ENCODE data around the gene PANK2. TPM values are rescaled to one million over a fixed set of nuclear protein-coding genes. Genes with fewer than 3 reads are reported as not detected.

The PANK2 gene
- total and polyA plus RNA-seq, 2 experiments from 2014 or later, result 36.1 to 72.0 TPM

DNA sequence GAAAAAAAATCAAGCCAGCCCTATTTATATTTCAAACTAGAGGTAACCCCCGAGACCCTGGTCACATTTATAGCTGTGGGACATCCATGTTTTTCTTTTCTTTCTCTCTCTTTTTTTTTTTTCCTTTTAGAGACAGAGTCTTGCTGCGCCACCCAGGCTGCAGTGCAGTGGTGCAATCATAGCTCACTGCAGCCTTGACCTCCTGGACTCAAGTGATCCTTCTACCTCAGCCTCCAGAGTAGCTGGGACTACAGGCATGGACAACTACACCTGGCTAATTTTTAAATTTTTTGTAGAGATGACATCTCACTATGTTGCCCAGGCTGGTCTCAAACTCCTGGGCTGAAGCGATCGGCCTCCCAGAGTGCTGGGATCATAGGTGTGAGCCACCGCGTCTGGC is 30.5 kb upstream of the PANK2 start:
- no peaks in the 10 kb centered on the region; the same call in 2 of the 3 replicates for H3K4me1 Mint-ChIP-seq
- H3F3A ChIP-seq (replicated peaks; ENCODE audit: low read depth), result 0 out of 2 replicates have a peak, but pooled peaks cover 5% of the 10 kb centered on the region
- H3K4me3 Mint-ChIP-seq, result no peak overlapping the region
- ATAC-seq, result no peak
- no peak overlapping the region for H3K27ac ChIP-seq (ENCODE audit: low read depth)
- no peak overlapping the region for H3K4me2 ChIP-seq
- H3K27me3 Mint-ChIP-seq (ENCODE audit: insufficient read depth, low read depth, poor library complexity), result peaks cover 9% of the 10 kb centered on the region
- DNase-seq (ENCODE audit: low spot score), result no peak
- H3K27me3 ChIP-seq (ENCODE audit: insufficient read depth), result no peaks in the 10 kb centered on the region
- H2AFZ ChIP-seq, result no peak overlapping the region
- no peaks in the 10 kb centered on the region for H3K79me2 ChIP-seq (replicated peaks; ENCODE audit: insufficient read depth)
- no peak overlapping the region for H3K27ac Mint-ChIP-seq
- no peaks in the 10 kb centered on the region for H3K4me1 ChIP-seq (ENCODE audit: insufficient read depth)
- no peaks in the 10 kb centered on the region for H3K9me2 ChIP-seq (ENCODE audit: insufficient read depth)
- no peak overlapping the region for H3K4me3 ChIP-seq
- H3K36me3 ChIP-seq (ENCODE audit: insufficient read depth), result peaks cover 7% of the 10 kb centered on the region
- H3K36me3 Mint-ChIP-seq (ENCODE audit: low read depth), result peaks cover 62% of the 10 kb centered on the region
- peaks cover 5% of the 10 kb centered on the region; the same call in 1 of the 2 replicates for H4K20me1 ChIP-seq (replicated peaks; ENCODE audit: insufficient read depth)
- H3K9me3 Mint-ChIP-seq, result peaks cover 13% of the 10 kb centered on the region; the same call in 2 of the 3 replicates
- TF ChIP-seq EZH2 (IDR thresholded peaks at IDR 0.05; ENCODE audit: low read depth, unreplicated experiment) (no peak), EZH2phosphoT487 (IDR thresholded peaks at IDR 0.05; ENCODE audit: unreplicated experiment) (no peak), JUNB (IDR thresholded peaks at IDR 0.05; ENCODE audit: unreplicated experiment) (no peak), STAT1 (IDR thresholded peaks at IDR 0.05; ENCODE audit: unreplicated experiment) (no peak), ZNF114 (CRISPR knock-in tag; IDR thresholded peaks at IDR 0.05) (no peak), ETS1 (IDR thresholded peaks at IDR 0.05) (no peak), CTCF (conservative IDR thresholded peaks at IDR 0.05; ENCODE audit: low read depth in 2 of 2) (no peak), POLR2AphosphoS5 (IDR thresholded peaks at IDR 0.05; ENCODE audit: low read depth) (no peak), NANOG (IDR thresholded peaks at IDR 0.05; ENCODE audit: borderline replicate concordance) (no peak)
- TF ChIP-seq, protein P1, sequence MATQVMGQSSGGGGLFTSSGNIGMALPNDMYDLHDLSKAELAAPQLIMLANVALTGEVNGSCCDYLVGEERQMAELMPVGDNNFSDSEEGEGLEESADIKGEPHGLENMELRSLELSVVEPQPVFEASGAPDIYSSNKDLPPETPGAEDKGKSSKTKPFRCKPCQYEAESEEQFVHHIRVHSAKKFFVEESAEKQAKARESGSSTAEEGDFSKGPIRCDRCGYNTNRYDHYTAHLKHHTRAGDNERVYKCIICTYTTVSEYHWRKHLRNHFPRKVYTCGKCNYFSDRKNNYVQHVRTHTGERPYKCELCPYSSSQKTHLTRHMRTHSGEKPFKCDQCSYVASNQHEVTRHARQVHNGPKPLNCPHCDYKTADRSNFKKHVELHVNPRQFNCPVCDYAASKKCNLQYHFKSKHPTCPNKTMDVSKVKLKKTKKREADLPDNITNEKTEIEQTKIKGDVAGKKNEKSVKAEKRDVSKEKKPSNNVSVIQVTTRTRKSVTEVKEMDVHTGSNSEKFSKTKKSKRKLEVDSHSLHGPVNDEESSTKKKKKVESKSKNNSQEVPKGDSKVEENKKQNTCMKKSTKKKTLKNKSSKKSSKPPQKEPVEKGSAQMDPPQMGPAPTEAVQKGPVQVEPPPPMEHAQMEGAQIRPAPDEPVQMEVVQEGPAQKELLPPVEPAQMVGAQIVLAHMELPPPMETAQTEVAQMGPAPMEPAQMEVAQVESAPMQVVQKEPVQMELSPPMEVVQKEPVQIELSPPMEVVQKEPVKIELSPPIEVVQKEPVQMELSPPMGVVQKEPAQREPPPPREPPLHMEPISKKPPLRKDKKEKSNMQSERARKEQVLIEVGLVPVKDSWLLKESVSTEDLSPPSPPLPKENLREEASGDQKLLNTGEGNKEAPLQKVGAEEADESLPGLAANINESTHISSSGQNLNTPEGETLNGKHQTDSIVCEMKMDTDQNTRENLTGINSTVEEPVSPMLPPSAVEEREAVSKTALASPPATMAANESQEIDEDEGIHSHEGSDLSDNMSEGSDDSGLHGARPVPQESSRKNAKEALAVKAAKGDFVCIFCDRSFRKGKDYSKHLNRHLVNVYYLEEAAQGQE (IDR thresholded peaks at IDR 0.05; ENCODE audit: unreplicated experiment), result no peak

Measured in GM23338 (cell line).